Right lobe of liver (tissue), 4 donors: ENCODE results near the gene RBFOX2.
"Not testable (repeated sequence)": the region's sequence is repeated elsewhere in the genome, so short reads cannot be mapped to it uniquely, and the experiment has no call there.

Experiments used
- POLR2A ChIP-seq: fragments of 450-650 bp; IDR thresholded peaks from one replicate; pipeline ENCODE4 v1.6.1; 2017; ENCODE audit warnings: antibody characterized with exemption, mild to moderate bottlenecking
- TF ChIP-seq, protein P1 (sequence below), 4 donors: fragments of 200-600 bp in 3 of 4; fragments of 450-650 bp in 1 of 4; IDR thresholded peaks; one replicate each; pipeline versions ENCODE4 v1.5.1 to v1.8.0; 2016 to 2022; ENCODE audit warnings: antibody characterized with exemption in 4 of 4, mild to moderate bottlenecking in 2 of 4
- donor health status: DM: no; HTN: no; CAD: no.
- donor health status: DM: no; HTN: no; CAD: no.
- donor health status: DM: no; HTN: yes; CAD: no.

DNA sequence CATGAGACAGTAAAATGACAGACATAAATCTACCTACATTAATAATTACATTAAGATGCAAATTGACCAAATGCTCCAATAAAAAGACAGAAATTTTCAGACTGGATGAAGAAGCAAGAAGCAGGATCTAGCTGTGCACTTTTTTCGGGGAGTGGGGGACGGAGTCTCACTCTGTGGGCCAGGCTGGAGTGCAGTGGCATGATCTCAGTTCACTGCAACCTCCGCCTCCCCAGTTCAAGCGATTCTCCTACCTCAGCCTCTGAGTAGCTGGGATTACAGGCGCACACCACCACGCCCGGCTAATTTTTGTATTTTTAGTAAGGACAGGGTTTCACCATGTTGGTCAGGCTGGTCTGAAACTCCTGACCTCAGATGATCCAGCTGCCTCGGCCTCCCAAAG lies 222.0 kb downstream of the RBFOX2 start:
- TF ChIP-seq POLR2A = not testable (repeated sequence)
- TF ChIP-seq, protein P1, sequence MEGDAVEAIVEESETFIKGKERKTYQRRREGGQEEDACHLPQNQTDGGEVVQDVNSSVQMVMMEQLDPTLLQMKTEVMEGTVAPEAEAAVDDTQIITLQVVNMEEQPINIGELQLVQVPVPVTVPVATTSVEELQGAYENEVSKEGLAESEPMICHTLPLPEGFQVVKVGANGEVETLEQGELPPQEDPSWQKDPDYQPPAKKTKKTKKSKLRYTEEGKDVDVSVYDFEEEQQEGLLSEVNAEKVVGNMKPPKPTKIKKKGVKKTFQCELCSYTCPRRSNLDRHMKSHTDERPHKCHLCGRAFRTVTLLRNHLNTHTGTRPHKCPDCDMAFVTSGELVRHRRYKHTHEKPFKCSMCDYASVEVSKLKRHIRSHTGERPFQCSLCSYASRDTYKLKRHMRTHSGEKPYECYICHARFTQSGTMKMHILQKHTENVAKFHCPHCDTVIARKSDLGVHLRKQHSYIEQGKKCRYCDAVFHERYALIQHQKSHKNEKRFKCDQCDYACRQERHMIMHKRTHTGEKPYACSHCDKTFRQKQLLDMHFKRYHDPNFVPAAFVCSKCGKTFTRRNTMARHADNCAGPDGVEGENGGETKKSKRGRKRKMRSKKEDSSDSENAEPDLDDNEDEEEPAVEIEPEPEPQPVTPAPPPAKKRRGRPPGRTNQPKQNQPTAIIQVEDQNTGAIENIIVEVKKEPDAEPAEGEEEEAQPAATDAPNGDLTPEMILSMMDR (IDR thresholded peaks at IDR 0.05) = not testable (repeated sequence)
